Liver (tissue), 9 donors: ENCODE measurements around the gene UBL4B. TPM values are rescaled to one million over a fixed set of nuclear protein-coding genes. Genes with fewer than 3 reads are reported as not detected.

Experiments
- DNase-seq: peaks from one replicate; pipeline ENCODE4 v3.0.0-alpha.2; 2017; ENCODE audit warnings: low spot score
- H3K27ac ChIP-seq, 2 donors: one replicate each; pipeline ENCODE4 v1.7.0; 2013; ENCODE audit warnings: inconsistent platforms in 2 of 2, low read length in 2 of 2, control low read depth in 1 of 2, low read depth in 1 of 2, mild to moderate bottlenecking in 1 of 2
- H3K27me3 ChIP-seq, 4 donors: one replicate each; pipeline versions ENCODE4 v1.6.1 to v1.7.0; 2013; ENCODE audit warnings: low read length in 3 of 4, inconsistent platforms in 1 of 4, mild to moderate bottlenecking in 1 of 4, moderate library complexity in 1 of 4; ENCODE audit not compliant: control insufficient read depth in 4 of 4, insufficient read depth in 4 of 4
- H3K36me3 ChIP-seq, 4 donors: one replicate each; pipeline versions ENCODE4 v1.6.1 to v1.7.0; 2013; ENCODE audit warnings: low read length in 3 of 4, mild to moderate bottlenecking in 3 of 4, low read depth in 1 of 4, moderate library complexity in 1 of 4; ENCODE audit not compliant: control insufficient read depth in 4 of 4, insufficient read depth in 3 of 4
- H3K4me1 ChIP-seq, 4 donors: one replicate each; pipeline versions ENCODE4 v1.6.1 to v1.7.0; 2013; ENCODE audit warnings: low read length in 3 of 4, mild to moderate bottlenecking in 3 of 4, moderate library complexity in 1 of 4; ENCODE audit not compliant: control insufficient read depth in 4 of 4, insufficient read depth in 4 of 4
- H3K4me3 ChIP-seq, 3 donors: one replicate each; pipeline versions ENCODE4 v1.6.1 to v1.7.0; 2013; ENCODE audit warnings: low read length in 3 of 3, control low read depth in 1 of 3, low read depth in 1 of 3, mild to moderate bottlenecking in 1 of 3
- H3K9ac ChIP-seq, 2 donors: one replicate each; pipeline ENCODE4 v1.7.0; 2013; ENCODE audit warnings: low read length in 2 of 2, mild to moderate bottlenecking in 2 of 2, moderate library complexity in 2 of 2, control low read depth in 1 of 2, low read depth in 1 of 2
- H3K9me3 ChIP-seq, 4 donors: one replicate each; pipeline versions ENCODE4 v1.6.1 to v1.7.0; 2013; ENCODE audit warnings: low read length in 3 of 4; ENCODE audit not compliant: control insufficient read depth in 4 of 4
- ATF3 ChIP-seq: IDR thresholded peaks from 2 replicates; pipeline ENCODE4 v1.6.1; 2016; ENCODE audit warnings: antibody characterized with exemption
- CTCF ChIP-seq: fragments of 150-350 bp; IDR thresholded peaks from 2 replicates; pipeline ENCODE4 v1.5.1; 2017; ENCODE audit warnings: improper control_type of control experiment, low read depth, low read length; ENCODE audit not compliant: missing input control
- EGR1 ChIP-seq, 2 donors: IDR thresholded peaks; 2 replicates each; pipeline ENCODE4 v1.6.1; 2016 to 2018; ENCODE audit warnings: antibody characterized with exemption in 2 of 2, low read depth in 2 of 2
- FOXA1 ChIP-seq: IDR thresholded peaks from 2 replicates; pipeline ENCODE4 v1.6.1; 2016; ENCODE audit warnings: antibody characterized with exemption
- HNF4A ChIP-seq, 2 donors: conservative IDR thresholded peaks; 2 replicates each; pipeline ENCODE4 v1.6.1; 2016; ENCODE audit warnings: antibody characterized with exemption in 2 of 2, mild to moderate bottlenecking in 2 of 2
- HNF4G ChIP-seq: IDR thresholded peaks from 2 replicates; pipeline ENCODE4 v1.6.1; 2016; ENCODE audit warnings: antibody characterized with exemption
- JUND ChIP-seq, 2 donors: IDR thresholded peaks; 2 replicates each; pipeline ENCODE4 v1.6.1; 2016; ENCODE audit warnings: antibody characterized with exemption in 2 of 2
- MAX ChIP-seq: IDR thresholded peaks from 2 replicates; pipeline ENCODE4 v1.6.1; 2016; ENCODE audit warnings: antibody characterized with exemption
- NR2F2 ChIP-seq: IDR thresholded peaks from 2 replicates; pipeline ENCODE4 v1.6.1; 2016; ENCODE audit warnings: antibody characterized with exemption
- RAD21 ChIP-seq, 2 donors: IDR thresholded peaks; 2 replicates each; pipeline ENCODE4 v1.6.1; 2016; ENCODE audit warnings: antibody characterized with exemption in 2 of 2, mild to moderate bottlenecking in 2 of 2
- RXRA ChIP-seq, 2 donors: IDR thresholded peaks; 2 replicates each; pipeline ENCODE4 v1.6.1; 2017 to 2018; ENCODE audit warnings: antibody characterized with exemption in 2 of 2, mild to moderate bottlenecking in 1 of 2
- SP1 ChIP-seq: IDR thresholded peaks from 2 replicates; pipeline ENCODE4 v1.6.1; 2018; ENCODE audit warnings: antibody characterized with exemption, mild to moderate bottlenecking
- TAF1 ChIP-seq: conservative IDR thresholded peaks from 2 replicates; pipeline ENCODE4 v1.6.1; 2016; ENCODE audit warnings: antibody characterized with exemption, mild to moderate bottlenecking
- YY1 ChIP-seq: IDR thresholded peaks from 2 replicates; pipeline ENCODE4 v1.6.1; 2016; ENCODE audit warnings: antibody characterized with exemption, mild to moderate bottlenecking
- WGBS: extraction: QIAGEN DNeasy Blood & Tissue Kit; methylation state at CpG from one replicate; pipeline ENCODE4 v1.1.7; 2013; 5-methylcytosine and 5-hydroxymethylcytosine counted together
- polyA plus RNA-seq, 2 donors: library from polyadenylated mRNA; stranded (reverse) in 1 of 2; unstranded in 1 of 2; fragments of 200-250 nt in 1 of 2; fragments of >200 nt in 1 of 2; fragmentation: Nextera tagmentation in 1 of 2; extraction: Ambion mirVana in 1 of 2; gene quantifications; one replicate each; pipeline versions ENCODE4 v1.2.1 to v1.2.3, GENCODE V29; 2013 to 2015
- total RNA-seq, 2 donors: library from RNA; depleted of rRNA; stranded (reverse); fragments of >200 nt; gene quantifications; one replicate each; pipeline ENCODE4 v1.2.3, GENCODE V29; 2014
- TF ChIP-seq, protein P1 (sequence below): IDR thresholded peaks from 2 replicates; pipeline ENCODE4 v1.6.1; 2016; ENCODE audit warnings: antibody characterized with exemption, mild to moderate bottlenecking
- TF ChIP-seq, protein P2 (sequence below): IDR thresholded peaks from 2 replicates; pipeline ENCODE4 v1.6.1; 2016; ENCODE audit warnings: antibody characterized with exemption
- donor health status: healthy.
- donor health status: healthy.
- donor health status: healthy.
- donor health status: healthy.
- donor health status: healthy.

Gene UBL4B
- total and polyA plus RNA-seq, 4 donors: not detected

DNA sequence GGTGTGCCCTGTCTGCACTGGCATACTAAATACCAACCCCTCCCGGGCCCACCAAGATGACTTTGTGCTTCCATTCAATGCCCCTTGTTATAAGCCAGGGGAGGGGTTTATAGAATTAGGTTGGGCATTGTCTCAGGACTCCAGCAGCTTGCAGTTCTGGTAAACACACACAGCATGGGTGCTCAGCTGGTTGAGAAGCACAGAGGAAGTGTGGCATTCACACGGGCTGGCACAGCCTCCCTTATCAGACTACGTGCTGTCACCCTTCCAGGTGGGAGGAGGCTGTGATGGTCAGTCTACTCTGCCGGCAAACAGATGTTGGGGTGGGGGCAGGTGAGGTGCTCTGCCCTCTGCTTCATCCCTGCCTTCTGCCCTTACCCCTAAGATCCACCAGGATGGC lies 23.0 kb downstream of the UBL4B start:
- WGBS: 25% methylated on average over 4 of the region's 4 CpGs

DNA sequence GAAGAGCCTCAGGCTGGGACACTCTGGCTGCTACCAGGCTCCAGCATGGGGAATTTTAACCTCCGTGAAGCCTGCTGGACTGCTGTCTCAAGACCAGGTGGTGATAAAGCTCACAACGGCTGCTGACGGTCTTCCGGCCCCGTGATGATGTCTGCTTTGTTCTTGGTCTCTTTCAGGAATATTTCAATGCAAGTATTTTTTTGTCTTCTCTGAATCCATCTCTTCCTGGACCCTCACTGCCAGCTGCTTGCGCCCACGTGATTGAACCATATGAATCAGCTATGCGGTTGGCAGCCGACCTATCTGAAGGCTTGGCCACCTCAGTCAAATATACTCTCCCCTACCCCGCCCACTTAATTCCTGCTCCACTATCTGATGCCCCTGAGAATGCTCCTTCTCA lies 23.4 kb downstream of the UBL4B start:
- peaks cover 0 to 16% (median under 1%) of the 10 kb centered on the region in 4 donors for H3K27me3 ChIP-seq
- H3K4me1 ChIP-seq: no peaks in the 10 kb centered on the region
- H3K9ac ChIP-seq: no peak overlapping the region
- no peak overlapping the region for H3K4me3 ChIP-seq
- no peak overlapping the region for H3K27ac ChIP-seq
- no peak for DNase-seq
- WGBS: 69% methylated on average over 10 of the region's 10 CpGs
- no peaks in the 10 kb centered on the region for H3K9me3 ChIP-seq
- H3K36me3 ChIP-seq: no peaks in the 10 kb centered on the region
- TF ChIP-seq EGR1 (IDR thresholded peaks at IDR 0.05; ENCODE audit: low read depth in 2 of 2): no peak
- no peak for TF ChIP-seq FOXA1
- TF ChIP-seq YY1: no peak
- TF ChIP-seq, protein P1, sequence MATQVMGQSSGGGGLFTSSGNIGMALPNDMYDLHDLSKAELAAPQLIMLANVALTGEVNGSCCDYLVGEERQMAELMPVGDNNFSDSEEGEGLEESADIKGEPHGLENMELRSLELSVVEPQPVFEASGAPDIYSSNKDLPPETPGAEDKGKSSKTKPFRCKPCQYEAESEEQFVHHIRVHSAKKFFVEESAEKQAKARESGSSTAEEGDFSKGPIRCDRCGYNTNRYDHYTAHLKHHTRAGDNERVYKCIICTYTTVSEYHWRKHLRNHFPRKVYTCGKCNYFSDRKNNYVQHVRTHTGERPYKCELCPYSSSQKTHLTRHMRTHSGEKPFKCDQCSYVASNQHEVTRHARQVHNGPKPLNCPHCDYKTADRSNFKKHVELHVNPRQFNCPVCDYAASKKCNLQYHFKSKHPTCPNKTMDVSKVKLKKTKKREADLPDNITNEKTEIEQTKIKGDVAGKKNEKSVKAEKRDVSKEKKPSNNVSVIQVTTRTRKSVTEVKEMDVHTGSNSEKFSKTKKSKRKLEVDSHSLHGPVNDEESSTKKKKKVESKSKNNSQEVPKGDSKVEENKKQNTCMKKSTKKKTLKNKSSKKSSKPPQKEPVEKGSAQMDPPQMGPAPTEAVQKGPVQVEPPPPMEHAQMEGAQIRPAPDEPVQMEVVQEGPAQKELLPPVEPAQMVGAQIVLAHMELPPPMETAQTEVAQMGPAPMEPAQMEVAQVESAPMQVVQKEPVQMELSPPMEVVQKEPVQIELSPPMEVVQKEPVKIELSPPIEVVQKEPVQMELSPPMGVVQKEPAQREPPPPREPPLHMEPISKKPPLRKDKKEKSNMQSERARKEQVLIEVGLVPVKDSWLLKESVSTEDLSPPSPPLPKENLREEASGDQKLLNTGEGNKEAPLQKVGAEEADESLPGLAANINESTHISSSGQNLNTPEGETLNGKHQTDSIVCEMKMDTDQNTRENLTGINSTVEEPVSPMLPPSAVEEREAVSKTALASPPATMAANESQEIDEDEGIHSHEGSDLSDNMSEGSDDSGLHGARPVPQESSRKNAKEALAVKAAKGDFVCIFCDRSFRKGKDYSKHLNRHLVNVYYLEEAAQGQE: no peak
- TF ChIP-seq SP1: no peak
- no peak for TF ChIP-seq ATF3
- TF ChIP-seq HNF4A (conservative IDR thresholded peaks at IDR 0.05): no peak
- TF ChIP-seq TAF1: no peak
- TF ChIP-seq, protein P2, sequence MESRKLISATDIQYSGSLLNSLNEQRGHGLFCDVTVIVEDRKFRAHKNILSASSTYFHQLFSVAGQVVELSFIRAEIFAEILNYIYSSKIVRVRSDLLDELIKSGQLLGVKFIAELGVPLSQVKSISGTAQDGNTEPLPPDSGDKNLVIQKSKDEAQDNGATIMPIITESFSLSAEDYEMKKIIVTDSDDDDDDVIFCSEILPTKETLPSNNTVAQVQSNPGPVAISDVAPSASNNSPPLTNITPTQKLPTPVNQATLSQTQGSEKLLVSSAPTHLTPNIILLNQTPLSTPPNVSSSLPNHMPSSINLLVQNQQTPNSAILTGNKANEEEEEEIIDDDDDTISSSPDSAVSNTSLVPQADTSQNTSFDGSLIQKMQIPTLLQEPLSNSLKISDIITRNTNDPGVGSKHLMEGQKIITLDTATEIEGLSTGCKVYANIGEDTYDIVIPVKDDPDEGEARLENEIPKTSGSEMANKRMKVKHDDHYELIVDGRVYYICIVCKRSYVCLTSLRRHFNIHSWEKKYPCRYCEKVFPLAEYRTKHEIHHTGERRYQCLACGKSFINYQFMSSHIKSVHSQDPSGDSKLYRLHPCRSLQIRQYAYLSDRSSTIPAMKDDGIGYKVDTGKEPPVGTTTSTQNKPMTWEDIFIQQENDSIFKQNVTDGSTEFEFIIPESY: no peak
- TF ChIP-seq RXRA (IDR thresholded peaks at IDR 0.05): no peak

More for the DNA sequence above, 23.0 kb downstream of the UBL4B start:
- TF ChIP-seq FOXA1 (no peak), HNF4A (conservative IDR thresholded peaks at IDR 0.05) (no peak), RAD21 (IDR thresholded peaks at IDR 0.05) (no peak), SP1 (no peak), TAF1 (no peak), JUND (IDR thresholded peaks at IDR 0.05) (no peak), HNF4G (no peak), MAX (no peak), ATF3 (no peak), NR2F2 (no peak), CTCF (no peak)
- TF ChIP-seq, protein P1: no peak
- no peaks in the 10 kb centered on the region for H3K36me3 ChIP-seq
- H3K27me3 ChIP-seq: peaks cover 0 to 16% (median under 1%) of the 10 kb centered on the region in 4 donors
- H3K4me1 ChIP-seq: no peaks in the 10 kb centered on the region
- no peak overlapping the region for H3K4me3 ChIP-seq
- no peak overlapping the region for H3K9ac ChIP-seq
- no peak overlapping the region for H3K27ac ChIP-seq
- no peak for DNase-seq
- H3K9me3 ChIP-seq: no peaks in the 10 kb centered on the region
